Upper lobe of left lung (tissue), 4 donors: Measurements from ENCODE around the gene CD247.

Experiments
- CTCF ChIP-seq, 6 experiments: fragments of 450-650 bp in 4 of 6; fragments of 200-600 bp in 2 of 6; sonication (generic) in 2 of 6; IDR thresholded peaks; one replicate each; pipeline ENCODE4 v1.5.1; 2016 to 2019; ENCODE audit warnings: antibody characterized with exemption in 6 of 6
- POLR2A ChIP-seq, 4 donors: fragments of 450-650 bp; IDR thresholded peaks; one replicate each; pipeline ENCODE4 v1.5.1; 2016 to 2017; ENCODE audit warnings: antibody characterized with exemption in 4 of 4, mild to moderate bottlenecking in 2 of 4
- POLR2AphosphoS5 ChIP-seq, 2 donors: sonication (generic); formaldehyde crosslinking; IDR thresholded peaks; one replicate each; pipeline ENCODE4 v1.5.1; 2017; ENCODE audit warnings: antibody characterized with exemption in 2 of 2

GRCh38 chr1:167483790-167484189 is 34.5 kb downstream of the CD247 start:
- TF ChIP-seq CTCF (IDR thresholded peaks at IDR 0.05), result no peak
- no peak for TF ChIP-seq POLR2AphosphoS5 (IDR thresholded peaks at IDR 0.05)
- no peak for TF ChIP-seq POLR2A (IDR thresholded peaks at IDR 0.05)
